ENCODE measurements around the gene PPP1R16B. TPM values are rescaled to one million over a fixed set of nuclear protein-coding genes. Genes with fewer than 3 reads are reported as not detected.

PPP1R16B gene
- total and polyA plus RNA-seq, 4 donors, result 22.0 to 55.2 (median 37.8) TPM

- H3K4me3 ChIP-seq (ENCODE audit: low read depth, low read length), result no peak overlapping the region
- 100% methylated on average over 2 of the region's 4 CpGs for WGBS (ENCODE audit: insufficient coverage)
- H3K27ac ChIP-seq (ENCODE audit: low read depth, low read length), result no peak overlapping the region
- H3K9me3 ChIP-seq (ENCODE audit: control insufficient read depth, insufficient read depth, low read length), result no peaks in the 10 kb centered on the region
- DNase-seq (ENCODE audit: low read depth in 4 of 6, low spot score in 6 of 6), result no peak
- H3K27me3 ChIP-seq (ENCODE audit: control insufficient read depth, insufficient read depth, low read length), result no peaks in the 10 kb centered on the region
- peaks cover 3% of the 10 kb centered on the region for H3K4me1 ChIP-seq (ENCODE audit: control insufficient read depth, insufficient read depth, low read length)
- peaks cover 3% of the 10 kb centered on the region for H3K36me3 ChIP-seq (ENCODE audit: control insufficient read depth, insufficient read depth, low read length)
Observed at GRCh38 chr20:38969708-38970107, 164.2 kb downstream of the PPP1R16B start.

GRCh38 chr20:38970302-38970701 is 164.8 kb downstream of the PPP1R16B start:
- Histone ChIP-seq H3K9me3 (ENCODE audit: control insufficient read depth, insufficient read depth, low read length) (no peaks in the 10 kb centered on the region), H3K4me1 (ENCODE audit: control insufficient read depth, insufficient read depth, low read length) (peaks cover 3% of the 10 kb centered on the region), H3K4me3 (ENCODE audit: low read depth, low read length) (no peak overlapping the region), H3K27me3 (ENCODE audit: control insufficient read depth, insufficient read depth, low read length) (no peaks in the 10 kb centered on the region), H3K36me3 (ENCODE audit: control insufficient read depth, insufficient read depth, low read length) (peaks cover 3% of the 10 kb centered on the region), H3K27ac (ENCODE audit: low read depth, low read length) (no peak overlapping the region)
- WGBS (ENCODE audit: insufficient coverage), result no CpG with 5 or more reads among the region's 1 CpG
- no peak for DNase-seq (ENCODE audit: low read depth in 4 of 6, low spot score in 6 of 6)

Small RNA genes lying within 50 kb of the gene (small RNA-seq; reads per million reads assigned to genes)
- not detected for gene AL023803.1 (ENCODE audit: low replicate concordance)

Other genes with a start within 250 kb of the PPP1R16B start
- not detected for gene ADIG, start 224.5 kb upstream of the PPP1R16B start, total RNA-seq
- gene ADIG, start 224.5 kb upstream of the PPP1R16B start, polyA plus RNA-seq (ENCODE audit: insufficient read length in 2 of 2), result not detected
- gene ARHGAP40, start 203.9 kb upstream of the PPP1R16B start, total RNA-seq, result not detected
- gene ARHGAP40, start 203.9 kb upstream of the PPP1R16B start, polyA plus RNA-seq (ENCODE audit: insufficient read length in 2 of 2), result under 1 TPM; 0.15 to 0.25 TPM
- 10 to 100 TPM in 1 of 2 donors, 1 to 10 TPM in 1; 3.1 to 18.5 TPM for gene SLC32A1, start 81.2 kb upstream of the PPP1R16B start, total RNA-seq
- gene SLC32A1, start 81.2 kb upstream of the PPP1R16B start, polyA plus RNA-seq (ENCODE audit: insufficient read length in 2 of 2), result 10 to 100 TPM; 44.1 to 51.5 TPM
- gene ACTR5, start 57.2 kb upstream of the PPP1R16B start, total RNA-seq, result 1 to 10 TPM; 7.1 to 8.8 TPM
- gene ACTR5, start 57.2 kb upstream of the PPP1R16B start, polyA plus RNA-seq (ENCODE audit: insufficient read length in 2 of 2), result 10 to 100 TPM in 1 of 2 donors, 1 to 10 TPM in 1; 9.0 to 10.9 TPM
- gene FAM83D, start 120.7 kb downstream of the PPP1R16B start, total RNA-seq, result 1 to 10 TPM; 5.8 to 8.1 TPM
- 10 to 100 TPM; 11.5 to 11.6 TPM for gene FAM83D, start 120.7 kb downstream of the PPP1R16B start, polyA plus RNA-seq (ENCODE audit: insufficient read length in 2 of 2)
- 10 to 100 TPM; 13.6 to 14.8 TPM for gene DHX35, start 156.6 kb downstream of the PPP1R16B start, total RNA-seq
- 10 to 100 TPM; 13.7 to 14.8 TPM for gene DHX35, start 156.6 kb downstream of the PPP1R16B start, polyA plus RNA-seq (ENCODE audit: insufficient read length in 2 of 2)